Mesothelial cell of epicardium (in vitro differentiated cells): ENCODE measurements around the gene MAN2A2. TPM values are rescaled to one million over a fixed set of nuclear protein-coding genes. Genes with fewer than 3 reads are reported as not detected.
A peak's percentile ranks its signal among the peaks of the same experiment; 100 is the strongest.

Experiments used
- DNase-seq, 2 experiments: peaks; one replicate each; pipeline ENCODE4 v3.0.0; 2021; ENCODE audit warnings: low spot score in 2 of 2; ENCODE audit not compliant: unreplicated experiment in 2 of 2
- H3K27ac Mint-ChIP-seq: 2 replicates; pipeline ENCODE4 v1.8.0; 2021; ENCODE audit warnings: mixed read lengths
- H3K27me3 Mint-ChIP-seq: 2 replicates; pipeline ENCODE4 v1.8.0; 2021; ENCODE audit warnings: low read depth, mixed read lengths
- H3K36me3 Mint-ChIP-seq: 2 replicates; pipeline ENCODE4 v1.8.0; 2021; ENCODE audit warnings: mixed read lengths
- H3K4me1 Mint-ChIP-seq: 2 replicates; pipeline ENCODE4 v1.8.0; 2021; ENCODE audit warnings: mixed read lengths
- H3K4me3 Mint-ChIP-seq: 2 replicates; pipeline ENCODE4 v1.8.0; 2021; ENCODE audit warnings: mild to moderate bottlenecking, moderate library complexity, mixed read lengths
- H3K9me3 Mint-ChIP-seq: 2 replicates; pipeline ENCODE4 v1.8.0; 2021; ENCODE audit warnings: mixed read lengths
- total RNA-seq: library from RNA; stranded (reverse); gene quantifications from 3 replicates; pipeline ENCODE4 v1.2.1, GENCODE V29; 2021
- TF ChIP-seq, protein P1 (sequence below): fragments of 200-600 bp; sonication (generic); IDR thresholded peaks from one replicate; pipeline ENCODE4 v1.5.0; 2021; ENCODE audit warnings: antibody characterized with exemption; ENCODE audit not compliant: unreplicated experiment

The MAN2A2 gene
- total RNA-seq, 1 donor from 2014 or later: 104 TPM

DNA sequence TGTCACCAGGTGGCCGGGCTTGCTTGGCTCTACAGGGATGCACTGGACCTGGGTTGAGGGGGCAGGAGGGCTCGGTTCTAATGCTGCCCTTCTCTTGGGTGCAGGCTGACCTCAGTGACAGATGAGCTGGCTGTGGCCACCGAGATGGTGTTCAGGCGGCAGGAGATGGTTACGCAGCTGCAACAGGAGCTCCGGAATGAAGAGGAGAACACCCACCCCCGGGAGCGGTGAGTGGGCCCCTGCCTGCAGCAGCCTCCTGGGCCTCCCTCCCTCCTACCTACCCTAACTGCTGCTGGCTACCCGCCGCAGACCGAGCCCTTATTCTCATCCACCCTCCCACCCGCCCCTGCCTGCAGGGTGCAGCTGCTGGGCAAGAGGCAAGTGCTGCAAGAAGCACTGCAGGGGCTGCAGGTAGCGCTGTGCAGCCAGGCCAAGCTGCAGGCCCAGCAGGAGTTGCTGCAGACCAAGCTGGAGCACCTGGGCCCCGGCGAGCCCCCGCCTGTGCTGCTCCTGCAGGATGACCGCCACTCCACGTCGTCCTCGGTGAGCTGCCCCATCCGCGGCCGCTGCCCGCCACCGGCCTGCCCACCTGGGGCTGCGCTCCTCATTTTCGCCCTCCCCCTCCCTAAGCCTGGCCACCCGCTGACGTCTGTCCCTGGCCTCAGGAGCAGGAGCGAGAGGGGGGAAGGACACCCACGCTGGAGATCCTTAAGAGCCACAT, 13.2 kb upstream of the MAN2A2 start:
- peaks cover 11% of the 10 kb centered on the region for H3K36me3 Mint-ChIP-seq
- peaks cover 16% of the 10 kb centered on the region for H3K4me1 Mint-ChIP-seq
- H3K27ac Mint-ChIP-seq: no peak overlapping the region
- TF ChIP-seq, protein P1, sequence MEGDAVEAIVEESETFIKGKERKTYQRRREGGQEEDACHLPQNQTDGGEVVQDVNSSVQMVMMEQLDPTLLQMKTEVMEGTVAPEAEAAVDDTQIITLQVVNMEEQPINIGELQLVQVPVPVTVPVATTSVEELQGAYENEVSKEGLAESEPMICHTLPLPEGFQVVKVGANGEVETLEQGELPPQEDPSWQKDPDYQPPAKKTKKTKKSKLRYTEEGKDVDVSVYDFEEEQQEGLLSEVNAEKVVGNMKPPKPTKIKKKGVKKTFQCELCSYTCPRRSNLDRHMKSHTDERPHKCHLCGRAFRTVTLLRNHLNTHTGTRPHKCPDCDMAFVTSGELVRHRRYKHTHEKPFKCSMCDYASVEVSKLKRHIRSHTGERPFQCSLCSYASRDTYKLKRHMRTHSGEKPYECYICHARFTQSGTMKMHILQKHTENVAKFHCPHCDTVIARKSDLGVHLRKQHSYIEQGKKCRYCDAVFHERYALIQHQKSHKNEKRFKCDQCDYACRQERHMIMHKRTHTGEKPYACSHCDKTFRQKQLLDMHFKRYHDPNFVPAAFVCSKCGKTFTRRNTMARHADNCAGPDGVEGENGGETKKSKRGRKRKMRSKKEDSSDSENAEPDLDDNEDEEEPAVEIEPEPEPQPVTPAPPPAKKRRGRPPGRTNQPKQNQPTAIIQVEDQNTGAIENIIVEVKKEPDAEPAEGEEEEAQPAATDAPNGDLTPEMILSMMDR: no peak
- H3K27me3 Mint-ChIP-seq: no peaks in the 10 kb centered on the region
- no peaks in the 10 kb centered on the region for H3K9me3 Mint-ChIP-seq
- H3K4me3 Mint-ChIP-seq: no peak overlapping the region
- no peak for DNase-seq

DNA sequence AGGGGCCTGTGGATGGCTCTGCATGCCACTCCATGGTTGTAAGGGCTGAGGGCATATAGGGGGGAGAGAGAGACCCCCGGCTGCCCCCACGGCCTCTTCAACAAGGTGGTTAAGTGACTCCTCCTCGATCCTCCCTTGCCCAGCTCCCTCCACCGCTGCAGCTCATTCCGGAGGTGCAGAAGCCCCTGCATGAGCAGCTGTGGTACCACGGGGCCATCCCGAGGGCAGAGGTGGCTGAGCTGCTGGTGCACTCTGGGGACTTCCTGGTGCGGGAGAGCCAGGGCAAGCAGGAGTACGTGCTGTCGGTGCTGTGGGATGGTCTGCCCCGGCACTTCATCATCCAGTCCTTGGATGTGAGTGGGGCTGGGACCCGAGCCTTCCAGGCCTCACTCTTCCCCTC, 12.3 kb upstream of the MAN2A2 start:
- H3K27ac Mint-ChIP-seq: no peak overlapping the region

DNA sequence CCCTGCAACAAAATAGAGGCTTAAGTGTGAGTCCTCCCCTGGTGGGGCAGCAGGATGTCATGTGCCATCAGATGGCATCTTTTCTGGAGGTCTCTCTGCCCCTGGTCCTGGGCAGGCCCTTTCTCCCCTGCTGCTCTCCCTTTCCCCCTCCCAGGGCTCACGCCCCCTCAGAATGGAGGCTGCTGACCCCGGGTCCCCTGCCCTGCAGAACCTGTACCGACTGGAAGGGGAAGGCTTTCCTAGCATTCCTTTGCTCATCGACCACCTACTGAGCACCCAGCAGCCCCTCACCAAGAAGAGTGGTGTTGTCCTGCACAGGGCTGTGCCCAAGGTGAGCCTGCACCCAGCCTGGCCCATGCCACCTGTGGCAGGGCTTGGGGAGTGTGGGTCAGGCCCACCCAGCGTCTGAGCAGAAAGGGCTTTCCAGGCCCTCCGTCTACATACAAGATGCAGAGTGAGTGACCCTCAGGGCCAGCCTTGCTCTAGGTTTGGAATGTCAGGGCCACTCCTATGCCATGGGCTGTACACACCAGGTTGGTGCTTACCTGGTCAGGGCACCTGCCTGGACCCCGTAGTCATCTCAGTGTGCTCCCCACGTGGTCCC, 11.7 kb upstream of the MAN2A2 start:
- DNase-seq: no peak
- TF ChIP-seq, protein P1: no peak

More for the DNA sequence above, 12.3 kb upstream of the MAN2A2 start:
- Mint-ChIP-seq H3K4me3 (no peak overlapping the region), H3K9me3 (no peaks in the 10 kb centered on the region), H3K36me3 (peaks cover 17% of the 10 kb centered on the region), H3K27me3 (no peaks in the 10 kb centered on the region), H3K4me1 (peaks cover 6% of the 10 kb centered on the region)
- DNase-seq: no peak
- TF ChIP-seq, protein P1: no peak

DNA sequence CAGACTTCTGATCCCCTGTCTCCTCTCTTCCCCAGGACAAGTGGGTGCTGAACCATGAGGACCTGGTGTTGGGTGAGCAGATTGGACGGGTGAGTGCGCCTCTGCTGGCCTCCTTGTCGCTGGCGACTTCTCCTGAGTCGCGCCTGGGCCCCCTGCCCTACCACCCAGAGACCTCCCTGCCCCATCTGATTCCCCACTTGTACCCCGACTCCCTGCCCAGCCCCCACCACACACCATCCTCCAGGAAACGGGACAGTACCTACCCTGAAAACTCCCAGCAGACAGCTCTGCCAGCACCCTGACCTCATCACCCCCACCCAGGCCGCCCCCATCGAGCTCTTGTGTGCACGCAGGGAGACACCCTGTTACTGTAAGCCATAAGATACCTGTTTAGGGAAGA, 11.1 kb upstream of the MAN2A2 start:
- H3K4me1 Mint-ChIP-seq: no peaks in the 10 kb centered on the region
- TF ChIP-seq, protein P1: no peak
- no peaks in the 10 kb centered on the region for H3K27me3 Mint-ChIP-seq
- peaks cover 25% of the 10 kb centered on the region for H3K36me3 Mint-ChIP-seq
- H3K27ac Mint-ChIP-seq: no peak overlapping the region
- H3K4me3 Mint-ChIP-seq: no peak overlapping the region
- DNase-seq: no peak
- no peaks in the 10 kb centered on the region for H3K9me3 Mint-ChIP-seq

More for the DNA sequence above, 11.7 kb upstream of the MAN2A2 start:
- H3K27ac Mint-ChIP-seq: no peak overlapping the region
- no peaks in the 10 kb centered on the region for H3K27me3 Mint-ChIP-seq
- no peaks in the 10 kb centered on the region for H3K9me3 Mint-ChIP-seq
- no peak overlapping the region for H3K4me3 Mint-ChIP-seq
- peaks cover 21% of the 10 kb centered on the region for H3K36me3 Mint-ChIP-seq
- peaks cover under 1% of the 10 kb centered on the region for H3K4me1 Mint-ChIP-seq

DNA sequence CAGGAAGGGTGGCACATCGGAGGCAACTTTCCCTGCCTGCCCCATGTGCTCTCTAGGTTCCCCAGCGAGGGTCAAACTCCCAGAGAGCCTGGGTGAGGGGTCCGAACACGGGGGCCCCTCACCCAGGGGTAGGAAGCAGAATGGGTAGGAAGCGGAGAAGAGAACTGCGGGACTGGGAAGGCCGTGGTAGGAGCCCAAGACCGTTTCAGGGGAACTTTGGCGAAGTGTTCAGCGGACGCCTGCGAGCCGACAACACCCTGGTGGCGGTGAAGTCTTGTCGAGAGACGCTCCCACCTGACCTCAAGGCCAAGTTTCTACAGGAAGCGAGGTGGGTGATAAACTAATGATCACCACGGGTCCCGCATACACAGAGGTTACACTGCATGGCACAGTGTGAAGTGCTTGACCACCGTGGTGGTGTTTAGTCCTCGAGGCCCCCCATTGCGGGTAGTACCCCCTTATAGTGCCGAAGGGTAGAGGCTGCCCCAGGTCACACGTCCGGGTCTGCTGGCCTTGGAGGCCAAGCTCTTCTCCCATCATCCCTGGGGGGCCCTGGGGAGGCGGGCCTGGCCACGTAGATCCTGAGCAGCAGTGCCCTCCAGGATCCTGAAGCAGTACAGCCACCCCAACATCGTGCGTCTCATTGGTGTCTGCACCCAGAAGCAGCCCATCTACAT, 10.5 kb upstream of the MAN2A2 start:
- H3K4me1 Mint-ChIP-seq: no peaks in the 10 kb centered on the region
- no peaks in the 10 kb centered on the region for H3K9me3 Mint-ChIP-seq
- H3K27ac Mint-ChIP-seq: peak overlapping the region; percentile 25
- peaks cover 23% of the 10 kb centered on the region for H3K36me3 Mint-ChIP-seq
- no peaks in the 10 kb centered on the region for H3K27me3 Mint-ChIP-seq
- no peak for DNase-seq
- TF ChIP-seq, protein P1: no peak
- no peak overlapping the region for H3K4me3 Mint-ChIP-seq
